PC-9 (cell line): Measurements from ENCODE around the gene TRPM4. TPM values are rescaled to one million over a fixed set of nuclear protein-coding genes. Genes with fewer than 3 reads are reported as not detected.
A peak's percentile ranks its signal among the peaks of the same experiment; 100 is the strongest.

Experiments used
- BruUV-seq: library from RNA; stranded (reverse); fragments of 400-500 nt; replicated peaks from 2 replicates; lab custom pipeline; 2021; lab: Mats Ljungman, UMichigan
- CTCF ChIA-PET: fragments of 300-600 bp; sonication (Branson Sonifier 250); formaldehyde crosslinking; loops from one replicate; lab custom pipeline; 2022; ENCODE audit warnings: antibody characterized with exemption; lab: Charles Lee
- POLR2A ChIA-PET: fragments of 300-600 bp; sonication (Branson Sonifier 250); formaldehyde crosslinking; loops from one replicate; lab custom pipeline; 2022; ENCODE audit warnings: antibody characterized with exemption; ENCODE audit not compliant: unreplicated experiment; lab: Charles Lee
- DNase-seq, 2 experiments: peaks; one replicate each; pipeline versions ENCODE4 v3.0.0 to v3.0.0-alpha.2; 2015 to 2022; ENCODE audit warnings: mixed read lengths in 1 of 2
- H2AFZ ChIP-seq: fragments of 200-600 bp; sonication (generic); 2 replicates; pipeline ENCODE4 v1.8.1; 2017; ENCODE audit warnings: antibody characterized with exemption
- H3F3A ChIP-seq: fragments of 200-600 bp; sonication (generic); 2 replicates; pipeline ENCODE4 v1.8.1; 2017; ENCODE audit warnings: antibody characterized with exemption, mild to moderate bottlenecking, low read depth; ENCODE audit not compliant: insufficient read depth
- H3K27ac ChIP-seq: fragments of 200-600 bp; sonication (generic); 2 replicates; pipeline ENCODE4 v1.6.1; 2016; ENCODE audit warnings: mixed run types
- H3K27me3 ChIP-seq: fragments of 200-600 bp; sonication (generic); 2 replicates; pipeline ENCODE4 v1.6.1; 2016; ENCODE audit warnings: low read depth, mixed run types; ENCODE audit not compliant: insufficient read depth
- H3K36me3 ChIP-seq: fragments of 200-600 bp; sonication (generic); 2 replicates; pipeline ENCODE4 v1.6.1; 2016; ENCODE audit warnings: low read depth, mixed run types
- H3K4me1 ChIP-seq: fragments of 200-600 bp; sonication (generic); replicated peaks from 2 replicates; pipeline ENCODE4 v1.6.1; 2016; ENCODE audit warnings: mixed run types; ENCODE audit not compliant: insufficient read depth
- H3K4me2 ChIP-seq: fragments of 200-600 bp; sonication (generic); 2 replicates; pipeline ENCODE4 v1.6.1; 2017; ENCODE audit warnings: mixed run types
- H3K4me3 ChIP-seq: fragments of 200-600 bp; sonication (generic); 2 replicates; pipeline ENCODE4 v1.6.1; 2016; ENCODE audit warnings: mixed run types
- H3K79me2 ChIP-seq: fragments of 200-600 bp; sonication (generic); 2 replicates; pipeline ENCODE4 v1.6.1; 2017; ENCODE audit warnings: low read depth, mixed run types
- H3K9me2 ChIP-seq: fragments of 200-600 bp; sonication (generic); 2 replicates; pipeline ENCODE4 v1.8.1; 2017; ENCODE audit warnings: mild to moderate bottlenecking; ENCODE audit not compliant: insufficient read depth
- H3K9me3 ChIP-seq: fragments of 200-600 bp; sonication (generic); 2 replicates; pipeline ENCODE4 v1.8.1; 2016; ENCODE audit warnings: low read depth; ENCODE audit not compliant: insufficient read depth
- H4K20me1 ChIP-seq: fragments of 200-600 bp; sonication (generic); 2 replicates; pipeline ENCODE4 v1.8.1; 2017; ENCODE audit not compliant: insufficient read depth
- CTCF ChIP-seq: fragments of 200-600 bp; sonication (generic); conservative IDR thresholded peaks from 2 replicates; pipeline ENCODE4 v1.6.1; 2017; ENCODE audit warnings: mixed run types, antibody characterized with exemption, mild to moderate bottlenecking, moderate library complexity
- EZH2 ChIP-seq: fragments of 200-600 bp; sonication (generic); IDR thresholded peaks from 2 replicates; pipeline ENCODE4 v1.8.0; 2017; ENCODE audit warnings: antibody characterized with exemption, low read depth
- intact Hi-C: fragments of 100-400 bp; cut with micrococcal nuclease; formaldehyde crosslinking; loops from one replicate; pipeline ENCODE4 v1.10.0; 2022; ENCODE audit not compliant: unreplicated experiment
- total RNA-seq: library from RNA; stranded (reverse); gene quantifications from 2 replicates; pipeline ENCODE4 v1.2.3, GENCODE V29; 2021

The TRPM4 gene
- total RNA-seq, 1 experiment from 2014 or later: 43.8 TPM

GRCh38 chr19:49186108-49186507 lies 28.5 kb downstream of the TRPM4 start:
- no peaks in the 10 kb centered on the region for H3K79me2 ChIP-seq
- H3K9me3 ChIP-seq: no peaks in the 10 kb centered on the region
- intact Hi-C loops: no loop called here
- H3K27ac ChIP-seq: no peak overlapping the region
- H2AFZ ChIP-seq: no peak overlapping the region
- ChIA-PET CTCF (interaction anchor here (0.7 kb wide), 1 partner anchor 10 kb away, joined by 3 read pairs; no protein-coding TSS in a partner anchor), POLR2A (interaction anchor here (0.6 kb wide), 2 partner anchors 71 to 395 kb away, joined by 3 to 4 read pairs; no protein-coding TSS in a partner anchor)
- 0 out of 2 replicates have a peak, but pooled peaks cover 7% of the 10 kb centered on the region for H3K36me3 ChIP-seq
- H3K4me1 ChIP-seq: no peaks in the 10 kb centered on the region
- no peaks in the 10 kb centered on the region for H3F3A ChIP-seq
- no peak overlapping the region for H3K4me3 ChIP-seq
- peak in 1 of 2 experiments; percentile 25 for DNase-seq
- no peaks in the 10 kb centered on the region for H3K9me2 ChIP-seq
- H3K4me2 ChIP-seq: no peak overlapping the region
- H4K20me1 ChIP-seq: no peaks in the 10 kb centered on the region
- TF ChIP-seq EZH2: no peak
- TF ChIP-seq CTCF: no peak
- no TSS peak for BruUV-seq
- no peaks in the 10 kb centered on the region for H3K27me3 ChIP-seq

- POLR2A ChIA-PET: no interaction called here
- H2AFZ ChIP-seq: no peak overlapping the region
- H3K27me3 ChIP-seq: no peaks in the 10 kb centered on the region
- TF ChIP-seq CTCF (no peak), EZH2 (no peak)
- CTCF ChIA-PET: no interaction called here
- no peaks in the 10 kb centered on the region for H3F3A ChIP-seq
- H3K4me3 ChIP-seq: no peak overlapping the region
- no peaks in the 10 kb centered on the region for H3K9me2 ChIP-seq
- peak in 1 of 2 experiments; percentile 8 for DNase-seq
- H3K27ac ChIP-seq: no peak overlapping the region
- H3K79me2 ChIP-seq: no peaks in the 10 kb centered on the region
- H3K36me3 ChIP-seq: 0 out of 2 replicates have a peak, but pooled peaks cover 7% of the 10 kb centered on the region
- no peak overlapping the region for H3K4me2 ChIP-seq
- no TSS peak for BruUV-seq
- H4K20me1 ChIP-seq: no peaks in the 10 kb centered on the region
- H3K4me1 ChIP-seq: no peaks in the 10 kb centered on the region
- intact Hi-C loops: no loop called here
- H3K9me3 ChIP-seq: no peaks in the 10 kb centered on the region
These were observed 31.1 kb downstream of the TRPM4 start for GRCh38 chr19:49188626-49189200.

- Histone ChIP-seq H3K9me2 (no peaks in the 10 kb centered on the region), H3K36me3 (0 out of 2 replicates have a peak, but pooled peaks cover 7% of the 10 kb centered on the region), H3K27me3 (no peaks in the 10 kb centered on the region), H2AFZ (no peak overlapping the region), H3K9me3 (no peaks in the 10 kb centered on the region), H3K79me2 (no peaks in the 10 kb centered on the region), H3K4me2 (no peak overlapping the region), H3K27ac (no peak overlapping the region), H3K4me1 (no peaks in the 10 kb centered on the region), H4K20me1 (no peaks in the 10 kb centered on the region), H3F3A (no peaks in the 10 kb centered on the region), H3K4me3 (no peak overlapping the region)
- BruUV-seq: no TSS peak
- TF ChIP-seq CTCF: no peak
- no peak for TF ChIP-seq EZH2
- ChIA-PET POLR2A (no interaction called here), CTCF (no interaction called here)
- peak in 1 of 2 experiments; percentile 18 for DNase-seq
- intact Hi-C loops: no loop called here
These were observed 31.7 kb downstream of the TRPM4 start for GRCh38 chr19:49189259-49189658.
